GM21390 (cell line): ENCODE results near the gene CEP85.
A peak's percentile ranks its signal among the peaks of the same experiment; 100 is the strongest.
"Not testable (repeated sequence)": the region's sequence is repeated elsewhere in the genome, so short reads cannot be mapped to it uniquely, and the experiment has no call there.

Experiments used
- ATAC-seq: cut with Tn5 transposase; IDR thresholded peaks from one replicate; pipeline ENCODE4 v1.9.1; 2021; ENCODE audit not compliant: unreplicated experiment

Gene CEP85

DNA sequence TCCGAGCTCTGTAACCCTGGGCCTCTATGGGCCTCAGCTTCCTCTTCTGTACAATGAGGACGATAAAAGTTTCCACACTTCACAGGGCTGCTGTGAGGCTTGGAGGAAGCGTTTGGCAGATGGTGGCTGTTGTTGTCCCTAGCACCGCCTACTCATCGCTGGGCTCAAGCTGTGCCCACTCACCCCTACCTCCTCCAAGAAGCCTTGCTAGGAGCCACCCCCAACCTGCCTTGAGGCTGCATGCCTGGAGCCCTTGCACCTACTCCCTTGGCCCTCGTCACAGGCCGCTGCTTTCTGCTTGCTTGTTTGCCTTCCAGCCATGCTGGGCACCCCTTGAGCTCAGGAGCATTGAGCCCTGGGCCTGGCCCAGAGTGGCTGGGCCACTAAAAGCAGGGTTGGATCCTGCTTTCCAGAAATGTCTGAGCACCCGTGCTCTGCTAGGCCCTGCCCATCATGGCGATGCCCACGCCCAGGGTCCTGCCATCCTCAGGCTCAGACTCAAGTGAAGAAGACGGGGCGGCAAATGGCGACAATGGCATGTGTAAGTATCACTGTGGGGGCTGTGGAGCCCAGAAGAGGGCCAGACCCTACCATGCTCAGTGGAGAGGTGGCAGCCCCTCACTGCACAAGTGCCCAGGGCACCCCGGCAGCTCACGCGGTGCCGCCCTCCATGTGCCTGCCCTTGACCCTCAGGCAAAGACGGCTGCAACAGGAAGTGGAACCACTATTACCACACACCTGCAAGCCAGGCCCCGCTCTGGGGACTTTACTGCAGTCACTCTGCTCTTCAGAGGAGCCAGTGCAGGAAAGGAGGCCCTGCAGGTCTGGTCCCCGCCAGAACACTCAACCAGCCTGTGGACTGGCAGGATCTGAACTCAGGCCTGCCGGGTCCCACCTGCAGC, 55.4 kb downstream of the CEP85 start:
- no peak for ATAC-seq

GRCh38 chr1:26290122-26290881, 56.3 kb downstream of the CEP85 start:
- ATAC-seq, result no peak

- no peak for ATAC-seq
These were observed 56.9 kb downstream of the CEP85 start for GRCh38 chr1:26290882-26291261.

DNA sequence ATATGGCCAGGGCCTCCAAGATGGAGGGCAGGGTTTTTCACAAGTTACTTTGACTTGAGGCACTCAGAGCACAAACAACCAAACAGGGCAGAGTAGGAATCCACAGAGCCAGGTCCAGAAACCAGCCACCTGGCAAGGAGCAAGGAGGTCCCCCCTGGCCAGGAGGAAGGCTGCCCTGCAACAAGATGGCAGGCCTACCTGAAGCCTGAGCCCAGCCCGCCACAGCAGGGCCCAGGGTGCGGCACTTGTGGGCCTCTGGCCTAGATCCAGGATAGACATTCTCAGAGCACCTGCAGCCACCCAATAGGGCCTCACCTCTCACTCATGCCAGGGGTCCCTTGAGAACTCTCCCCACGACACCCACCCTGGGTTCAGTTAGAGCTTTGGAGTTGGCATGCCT, 57.4 kb downstream of the CEP85 start:
- ATAC-seq, result no peak

GRCh38 chr1:26291939-26292338, 57.9 kb downstream of the CEP85 start:
- ATAC-seq, result no peak

GRCh38 chr1:26292735-26293134, 58.7 kb downstream of the CEP85 start:
- not testable (repeated sequence) for ATAC-seq

- ATAC-seq, result no peak
These were observed 60.0 kb downstream of the CEP85 start for GRCh38 chr1:26293911-26294463.

GRCh38 chr1:26295194-26296138, 61.5 kb downstream of the CEP85 start:
- no peak for ATAC-seq

- no peak for ATAC-seq
These were observed 62.5 kb downstream of the CEP85 start for GRCh38 chr1:26296340-26297056.

DNA sequence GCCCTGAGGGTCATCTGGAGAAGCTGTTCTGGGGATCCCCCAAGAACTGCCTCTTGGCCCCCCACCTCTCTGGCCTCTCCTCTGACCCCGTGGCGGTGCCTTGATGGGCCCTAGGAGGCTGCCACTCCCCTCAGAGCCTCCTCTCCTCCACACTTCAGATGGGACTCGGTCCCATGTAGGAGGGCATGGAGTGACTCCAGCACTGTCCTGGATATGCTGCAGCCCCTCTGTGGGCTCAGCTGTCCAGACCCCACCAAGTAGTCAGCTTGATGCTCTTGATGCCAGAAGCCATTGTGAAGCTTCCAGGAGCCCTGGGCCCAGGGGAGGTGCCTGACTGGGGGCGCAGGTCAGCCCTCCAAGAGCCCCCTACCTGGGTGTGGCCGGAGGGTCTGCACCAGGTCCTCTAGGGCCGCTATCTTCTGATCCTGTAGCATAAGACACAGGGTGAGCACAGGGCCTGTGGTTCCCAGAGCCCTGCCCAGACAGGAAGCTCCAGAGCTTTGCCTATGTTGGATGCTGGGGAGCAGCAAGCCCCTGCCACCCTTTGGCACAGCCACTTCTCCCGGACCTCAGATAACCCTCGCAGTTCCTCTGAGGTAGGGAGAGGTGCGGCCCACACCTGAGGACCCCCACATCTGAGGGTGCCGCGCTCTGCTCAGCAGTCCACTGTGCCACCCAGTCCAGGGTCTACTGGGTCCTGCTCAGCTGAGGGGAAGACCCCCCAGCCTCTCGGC, 63.2 kb downstream of the CEP85 start:
- no peak for ATAC-seq

- ATAC-seq, result no peak
These were observed 63.8 kb downstream of the CEP85 start for GRCh38 chr1:26297791-26298124.

- no peak for ATAC-seq
These were observed 66.7 kb downstream of the CEP85 start for GRCh38 chr1:26300578-26301275.

DNA sequence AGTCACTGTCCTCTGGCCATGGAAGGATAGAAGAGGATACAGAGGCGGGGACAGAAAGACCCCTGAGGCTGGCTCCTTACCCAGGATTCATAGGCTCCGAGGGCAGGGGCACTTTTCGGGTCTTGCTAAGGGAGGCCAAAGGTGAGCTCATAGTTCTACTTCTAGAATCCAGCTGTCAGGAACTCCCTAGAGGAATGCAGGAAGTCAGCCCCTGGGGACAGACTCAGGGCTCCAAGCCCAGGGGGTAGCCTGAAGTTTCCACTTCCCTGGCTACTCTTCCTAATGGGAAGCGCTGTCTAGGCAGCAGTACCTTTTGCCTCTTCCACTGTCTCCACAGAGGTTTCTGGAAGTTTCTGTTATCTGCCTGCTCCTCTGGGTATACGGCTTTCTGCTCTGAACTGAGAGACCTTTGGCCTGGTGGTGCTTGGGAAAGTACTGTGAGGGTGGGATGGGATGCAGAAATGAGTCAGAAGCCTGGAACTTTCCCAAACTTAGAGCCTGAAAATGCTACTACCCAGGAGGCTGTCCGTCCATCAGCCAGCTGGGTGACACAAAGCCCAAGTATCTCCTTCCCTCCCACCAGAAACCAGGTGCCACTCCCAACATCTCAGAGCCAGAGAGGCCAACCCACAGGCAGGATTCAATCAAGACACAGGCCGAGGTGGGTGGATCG, 68.9 kb downstream of the CEP85 start:
- ATAC-seq, result no peak

- no peak for ATAC-seq
These were observed 71.8 kb downstream of the CEP85 start for GRCh38 chr1:26305667-26306289.

DNA sequence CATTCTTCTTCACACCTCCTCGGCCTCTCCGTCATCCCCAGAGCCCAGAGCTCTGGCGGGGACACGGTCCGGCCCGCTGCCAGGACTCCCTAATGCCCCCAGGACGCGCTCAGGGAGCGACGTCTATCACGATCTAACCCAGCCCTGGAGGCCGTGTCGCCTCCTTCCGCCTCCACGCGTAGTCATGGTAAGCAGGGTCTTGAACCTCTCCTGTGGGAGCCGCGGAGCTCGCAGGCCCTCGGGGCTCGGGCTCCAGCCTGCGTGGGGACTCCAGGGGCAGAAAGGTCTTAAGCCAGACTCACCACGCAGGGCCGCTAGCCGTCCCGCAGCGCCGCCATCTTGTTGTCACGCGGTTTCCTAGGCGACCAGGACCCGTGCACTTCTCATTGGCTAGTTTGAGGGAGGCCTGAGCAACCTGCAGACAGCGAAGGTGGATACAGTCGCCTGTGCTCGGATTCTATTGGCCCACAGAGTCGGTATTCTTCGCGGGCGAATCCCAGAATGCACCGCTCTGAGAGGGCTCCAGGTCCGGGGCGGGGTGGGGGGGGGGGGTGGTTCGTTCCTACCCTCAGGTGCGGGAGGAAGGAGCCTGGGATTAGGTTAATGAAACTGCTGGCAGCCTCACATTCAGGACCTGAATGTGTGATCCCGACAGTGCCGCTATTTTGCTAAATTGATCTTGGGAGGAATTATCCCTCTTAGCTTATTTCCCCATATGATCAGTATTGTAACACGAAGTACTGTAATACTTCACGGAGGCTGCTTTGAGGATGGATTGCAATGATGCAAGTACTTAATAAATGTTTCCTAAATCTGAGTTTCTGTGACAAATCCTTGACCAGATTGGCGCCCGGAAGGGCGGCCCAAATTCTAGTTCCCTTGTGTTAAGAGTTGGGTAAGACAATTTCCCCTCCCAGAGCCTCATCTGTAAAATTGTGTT, 72.6 kb downstream of the CEP85 start, which contains the start of gene UBXN11:
Gene UBXN11, minus strand, starts transcription at position 347 of the 940 bp plus-strand sequence. CDS start 3,753 bp downstream, outside the sequence.
- ATAC-seq, result peak; percentile 98

DNA sequence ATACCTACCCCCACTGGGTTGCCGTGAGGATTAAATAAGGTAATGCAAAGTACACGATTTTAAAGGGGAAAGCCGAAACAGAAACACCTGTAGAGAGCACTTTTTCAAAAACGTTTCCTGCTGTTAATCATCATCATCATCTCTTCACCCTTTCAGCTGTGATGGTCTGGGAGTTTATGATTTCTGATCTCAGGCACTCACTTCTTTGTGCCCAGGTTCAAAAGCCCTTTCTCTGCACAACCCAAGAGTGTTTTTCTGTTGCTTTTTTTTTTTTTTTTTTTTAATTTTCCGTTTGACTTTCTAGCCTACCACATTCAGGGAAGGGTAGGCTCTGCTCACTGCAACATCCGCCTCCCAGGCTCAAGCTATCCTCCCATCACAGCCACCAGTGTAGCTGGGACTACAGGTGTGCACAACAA, 73.4 kb downstream of the CEP85 start:
- ATAC-seq, result no peak
